Parathyroid adenoma (tissue), 2 donors: Measurements from ENCODE around the gene HLA-C.

Source experiments
- H2AFZ ChIP-seq: fragments of 300-600 bp; sonication (generic); one replicate; pipeline ENCODE4 v1.7.0; 2017; ENCODE audit warnings: antibody characterized with exemption, mild to moderate bottlenecking
- H3K27ac ChIP-seq: fragments of 300-600 bp; sonication (generic); one replicate; pipeline ENCODE4 v1.7.0; 2017
- H3K27me3 ChIP-seq: fragments of 300-600 bp; sonication (generic); one replicate; pipeline ENCODE4 v1.7.0; 2017; ENCODE audit warnings: low read length; ENCODE audit not compliant: control insufficient read depth, insufficient read depth
- H3K36me3 ChIP-seq: fragments of 300-600 bp; sonication (generic); one replicate; pipeline ENCODE4 v1.7.0; 2017; ENCODE audit warnings: low read length; ENCODE audit not compliant: control insufficient read depth, insufficient read depth
- H3K4me1 ChIP-seq: fragments of 300-600 bp; sonication (generic); one replicate; pipeline ENCODE4 v1.7.0; 2017; ENCODE audit warnings: control low read depth
- H3K4me2 ChIP-seq: fragments of 300-600 bp; sonication (generic); one replicate; pipeline ENCODE4 v1.7.0; 2017; ENCODE audit warnings: low read length
- H3K4me3 ChIP-seq: fragments of 300-600 bp; sonication (generic); one replicate; pipeline ENCODE4 v1.7.0; 2017; ENCODE audit warnings: low read depth, low read length
- H3K79me2 ChIP-seq: fragments of 300-600 bp; sonication (generic); one replicate; pipeline ENCODE4 v1.7.0; 2017; ENCODE audit warnings: control low read depth
- H3K9ac ChIP-seq: fragments of 300-600 bp; sonication (generic); one replicate; pipeline ENCODE4 v1.7.0; 2017; ENCODE audit warnings: mild to moderate bottlenecking
- H3K9me3 ChIP-seq: fragments of 300-600 bp; sonication (generic); one replicate; pipeline ENCODE4 v1.7.0; 2017; ENCODE audit warnings: low read length; ENCODE audit not compliant: control insufficient read depth
- TF ChIP-seq, protein P1 (sequence below): fragments of 300-600 bp; sonication (generic); IDR thresholded peaks from one replicate; pipeline ENCODE4 v1.7.0; 2017; ENCODE audit warnings: antibody characterized with exemption, mild to moderate bottlenecking
- donor health status: primary hyperparathyroidism.

HLA-C gene

DNA sequence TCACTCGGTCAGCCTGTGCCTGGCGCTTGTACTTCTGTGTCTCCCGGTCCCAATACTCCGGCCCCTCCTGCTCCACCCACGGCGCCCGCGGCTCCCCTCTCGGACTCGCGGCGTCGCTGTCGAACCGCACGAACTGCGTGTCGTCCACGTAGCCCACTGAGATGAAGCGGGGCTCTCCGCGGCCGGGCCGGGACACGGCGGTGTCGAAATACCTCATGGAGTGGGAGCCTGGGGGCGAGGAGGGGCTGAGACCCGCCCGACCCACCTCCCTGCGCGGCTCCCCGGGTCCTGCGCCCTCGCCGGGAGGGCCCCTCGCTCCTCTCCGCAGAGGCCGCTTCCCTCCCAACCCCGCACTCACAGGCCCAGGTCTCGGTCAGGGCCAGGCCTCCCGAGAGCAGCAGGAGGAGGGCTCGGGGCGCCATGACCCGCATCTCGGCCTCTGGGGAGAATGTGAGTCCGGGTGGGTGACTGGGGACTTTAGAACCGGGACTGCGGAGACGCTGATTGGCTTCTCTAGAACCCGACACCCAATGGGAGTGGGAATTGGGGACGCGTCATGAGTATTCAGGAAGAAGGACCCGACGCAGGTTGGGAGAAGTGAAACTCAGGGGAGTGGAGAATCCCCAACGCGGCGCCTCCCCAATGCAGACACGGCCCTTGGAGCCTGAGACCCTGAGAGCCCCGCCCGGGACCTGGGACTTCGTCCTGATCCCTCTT lies at the start of gene HLA-C:
Gene HLA-C (minus strand): TSS at position 452 of the 717 bp plus-strand sequence. CDS start 21 bp downstream, at position 431.
- H2AFZ ChIP-seq, result peak within 1 kb of the TSS; percentile 83
- no peaks in the 10 kb centered on the region for H3K4me1 ChIP-seq
- H3K9ac ChIP-seq, result no peak within 1 kb of the TSS
- H3K27ac ChIP-seq, result peak within 1 kb of the TSS; percentile 78
- H3K79me2 ChIP-seq, result no peaks in the 10 kb centered on the region
- H3K4me3 ChIP-seq, result peak within 1 kb of the TSS; percentile 81
- TF ChIP-seq, protein P1, sequence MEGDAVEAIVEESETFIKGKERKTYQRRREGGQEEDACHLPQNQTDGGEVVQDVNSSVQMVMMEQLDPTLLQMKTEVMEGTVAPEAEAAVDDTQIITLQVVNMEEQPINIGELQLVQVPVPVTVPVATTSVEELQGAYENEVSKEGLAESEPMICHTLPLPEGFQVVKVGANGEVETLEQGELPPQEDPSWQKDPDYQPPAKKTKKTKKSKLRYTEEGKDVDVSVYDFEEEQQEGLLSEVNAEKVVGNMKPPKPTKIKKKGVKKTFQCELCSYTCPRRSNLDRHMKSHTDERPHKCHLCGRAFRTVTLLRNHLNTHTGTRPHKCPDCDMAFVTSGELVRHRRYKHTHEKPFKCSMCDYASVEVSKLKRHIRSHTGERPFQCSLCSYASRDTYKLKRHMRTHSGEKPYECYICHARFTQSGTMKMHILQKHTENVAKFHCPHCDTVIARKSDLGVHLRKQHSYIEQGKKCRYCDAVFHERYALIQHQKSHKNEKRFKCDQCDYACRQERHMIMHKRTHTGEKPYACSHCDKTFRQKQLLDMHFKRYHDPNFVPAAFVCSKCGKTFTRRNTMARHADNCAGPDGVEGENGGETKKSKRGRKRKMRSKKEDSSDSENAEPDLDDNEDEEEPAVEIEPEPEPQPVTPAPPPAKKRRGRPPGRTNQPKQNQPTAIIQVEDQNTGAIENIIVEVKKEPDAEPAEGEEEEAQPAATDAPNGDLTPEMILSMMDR, result no peak
- H3K9me3 ChIP-seq, result no peaks in the 10 kb centered on the region
- peak within 1 kb of the TSS; percentile 83 for H3K4me2 ChIP-seq
- H3K36me3 ChIP-seq, result no peaks in the 10 kb centered on the region
- no peaks in the 10 kb centered on the region for H3K27me3 ChIP-seq

- H3K27me3 ChIP-seq, result no peaks in the 10 kb centered on the region
- no peak overlapping the region for H3K4me3 ChIP-seq
- H3K36me3 ChIP-seq, result no peaks in the 10 kb centered on the region
- H2AFZ ChIP-seq, result no peak overlapping the region
- H3K27ac ChIP-seq, result no peak overlapping the region
- no peaks in the 10 kb centered on the region for H3K9me3 ChIP-seq
- no peaks in the 10 kb centered on the region for H3K79me2 ChIP-seq
- no peak overlapping the region for H3K9ac ChIP-seq
- TF ChIP-seq, protein P1, result no peak
- H3K4me2 ChIP-seq, result no peak overlapping the region
- no peaks in the 10 kb centered on the region for H3K4me1 ChIP-seq
Observed at GRCh38 chr6:31321005-31321707, 49.3 kb upstream of the HLA-C start.

GRCh38 chr6:31317036-31317435 lies 45.1 kb upstream of the HLA-C start:
- no peak overlapping the region for H3K4me3 ChIP-seq
- H3K4me2 ChIP-seq, result no peak overlapping the region
- H3K27ac ChIP-seq, result no peak overlapping the region
- no peaks in the 10 kb centered on the region for H3K36me3 ChIP-seq
- TF ChIP-seq, protein P1, result no peak
- no peaks in the 10 kb centered on the region for H3K9me3 ChIP-seq
- H3K79me2 ChIP-seq, result no peaks in the 10 kb centered on the region
- H3K27me3 ChIP-seq, result no peaks in the 10 kb centered on the region
- no peak overlapping the region for H3K9ac ChIP-seq
- H2AFZ ChIP-seq, result no peak overlapping the region
- no peaks in the 10 kb centered on the region for H3K4me1 ChIP-seq

- TF ChIP-seq, protein P1, result no peak
- no peaks in the 10 kb centered on the region for H3K27me3 ChIP-seq
- H3K27ac ChIP-seq, result no peak overlapping the region
- H3K4me2 ChIP-seq, result no peak overlapping the region
- H3K36me3 ChIP-seq, result no peaks in the 10 kb centered on the region
- no peaks in the 10 kb centered on the region for H3K4me1 ChIP-seq
- H3K4me3 ChIP-seq, result no peak overlapping the region
- H3K9me3 ChIP-seq, result no peaks in the 10 kb centered on the region
- no peak overlapping the region for H2AFZ ChIP-seq
- no peaks in the 10 kb centered on the region for H3K79me2 ChIP-seq
- H3K9ac ChIP-seq, result no peak overlapping the region
Observed at GRCh38 chr6:31309641-31310040, 37.7 kb upstream of the HLA-C start.
